ENCODE measurements around the gene PAWR.
"Not testable (repeated sequence)": the region's sequence is repeated elsewhere in the genome, so short reads cannot be mapped to it uniquely, and the experiment has no call there.

The PAWR gene

DNA sequence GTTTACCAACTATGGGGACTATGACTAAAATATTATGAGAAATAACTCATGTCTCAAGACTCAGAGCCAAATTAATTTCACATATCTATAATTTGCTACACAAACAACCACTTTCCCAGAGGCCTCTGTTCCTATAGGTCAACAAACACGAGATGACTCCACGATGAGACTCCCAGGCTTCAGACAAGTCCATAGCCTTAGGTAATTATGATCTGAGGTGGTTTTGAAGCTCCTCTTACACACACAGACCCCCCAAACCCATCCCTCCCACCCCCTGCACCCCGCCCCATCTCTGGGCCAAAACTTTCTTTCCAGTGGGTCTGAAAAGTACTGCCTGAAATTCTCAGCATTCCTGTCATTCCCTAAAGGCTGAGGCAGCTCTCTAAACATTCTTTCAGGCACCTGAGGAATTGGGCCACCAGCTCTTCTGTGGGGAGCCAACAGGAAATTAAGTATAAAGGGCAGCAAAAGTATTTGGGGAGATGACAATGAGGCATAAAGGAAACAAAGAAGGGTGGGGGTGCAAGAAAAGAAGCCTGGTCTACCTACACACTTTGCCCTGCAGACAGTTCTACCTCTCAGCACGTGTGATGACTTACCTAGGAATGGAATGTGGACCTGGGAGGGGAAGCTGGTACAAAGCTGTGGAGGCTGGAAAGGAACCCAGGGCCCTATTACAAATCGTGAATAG is 143.6 kb downstream of the PAWR start:
- DNase-seq = no peak

- no peak for DNase-seq
Observed at GRCh38 chr12:79546466-79547043, 144.2 kb downstream of the PAWR start.

DNA sequence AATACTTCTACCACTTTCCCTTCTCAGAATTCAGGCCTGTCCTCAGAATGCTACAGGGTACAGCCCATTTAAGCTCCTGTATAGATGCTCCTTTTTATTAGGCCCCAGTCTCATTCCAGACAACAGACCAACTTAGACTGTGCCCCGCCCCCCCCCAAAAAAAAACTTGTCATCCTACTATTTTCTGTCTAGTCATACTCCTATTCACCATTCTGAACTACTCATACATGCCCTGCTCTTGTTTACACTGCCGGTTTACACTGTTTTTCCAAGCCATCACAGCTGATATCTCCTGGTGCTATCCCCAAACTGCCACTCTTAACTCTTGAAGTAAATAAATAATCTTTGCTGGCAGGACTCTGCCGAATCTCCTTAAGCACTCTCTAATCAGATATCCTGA is 146.3 kb downstream of the PAWR start:
- not testable (repeated sequence) for DNase-seq

DNA sequence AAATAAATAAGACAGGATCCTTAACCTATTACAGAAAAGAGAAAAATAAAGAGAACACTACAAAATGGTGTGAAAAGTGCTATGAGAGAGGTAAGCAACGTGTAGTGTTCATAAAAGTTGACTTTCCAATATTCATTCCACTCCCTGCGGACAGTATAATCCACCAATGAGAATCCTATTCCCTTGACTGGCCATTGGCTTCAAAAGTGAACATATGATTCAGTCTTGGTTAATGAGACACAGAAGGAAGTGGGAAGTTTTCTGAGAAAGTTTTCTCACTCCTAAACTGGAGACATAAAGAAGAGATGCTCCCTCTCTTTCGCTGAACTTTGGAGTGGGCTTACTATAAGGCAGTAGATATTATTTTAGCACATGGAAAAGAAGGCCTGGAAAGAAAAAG is 153.1 kb downstream of the PAWR start:
- no peak for DNase-seq

- DNase-seq = no peak
Observed at GRCh38 chr12:79535751-79536150, 155.0 kb downstream of the PAWR start.
